Transverse colon (tissue), 4 donors: ENCODE measurements around the gene SFRP2.

Experiments used
- CTCF ChIP-seq, 5 experiments: fragments of 200-600 bp in 3 of 5; fragments of 450-650 bp in 2 of 5; sonication (generic) in 3 of 5; IDR thresholded peaks; 1 replicate in 2 of 5; 2 replicates in 3 of 5; pipeline ENCODE4 v1.5.1; 2016 to 2017; ENCODE audit warnings: antibody characterized with exemption in 5 of 5, inconsistent platforms in 3 of 5, mild to moderate bottlenecking in 2 of 5, moderate library complexity in 1 of 5
- POLR2A ChIP-seq: fragments of 450-650 bp; IDR thresholded peaks from one replicate; pipeline ENCODE4 v1.6.1; 2016; ENCODE audit warnings: antibody characterized with exemption, mild to moderate bottlenecking, moderate library complexity
- POLR2AphosphoS5 ChIP-seq, 3 donors: sonication (generic); formaldehyde crosslinking; IDR thresholded peaks; one replicate each; pipeline ENCODE4 v1.6.1; 2016; ENCODE audit warnings: antibody characterized with exemption in 3 of 3

GRCh38 chr4:153759407-153760316, 29.2 kb downstream of the SFRP2 start, which contains the start of gene RNF175:
- TF ChIP-seq CTCF (IDR thresholded peaks at IDR 0.05) (no peak), POLR2A (no peak), POLR2AphosphoS5 (IDR thresholded peaks at IDR 0.05) (no peak)
